ENCODE data around the gene TRIM52. TPM values are rescaled to one million over a fixed set of nuclear protein-coding genes. Genes with fewer than 3 reads are reported as not detected.

Gene TRIM52
- total RNA-seq, 1 experiment from 2014 or later: 15.2 TPM

GRCh38 chr5:181237729-181238385, 23.1 kb downstream of the TRIM52 start:
- intact Hi-C loops (cut with micrococcal nuclease; ENCODE audit: unreplicated experiment): no loop called here
- peaks cover 54% of the 10 kb centered on the region for H3K79me2 ChIP-seq (ENCODE audit: low read depth)
- no peaks in the 10 kb centered on the region for H3K27me3 ChIP-seq (ENCODE audit: insufficient read depth, low read depth)
- BruUV-seq (replicated peaks): no TSS peak
- H3K9me2 ChIP-seq (ENCODE audit: insufficient read depth): no peaks in the 10 kb centered on the region
- no peaks in the 10 kb centered on the region for H3K9me3 ChIP-seq (ENCODE audit: insufficient read depth, low read depth)
- CTCF ChIA-PET: no interaction called here
- no peak for DNase-seq
- POLR2A ChIA-PET (ENCODE audit: unreplicated experiment): no interaction called here
- H3F3A ChIP-seq (ENCODE audit: insufficient read depth, low read depth): peaks cover 91% of the 10 kb centered on the region
- H3K36me3 ChIP-seq (ENCODE audit: low read depth): peaks cover 60% of the 10 kb centered on the region
- H3K4me1 ChIP-seq (replicated peaks; ENCODE audit: insufficient read depth): peaks cover 17% of the 10 kb centered on the region
- TF ChIP-seq CTCF (conservative IDR thresholded peaks at IDR 0.05): no peak
- TF ChIP-seq EZH2 (IDR thresholded peaks at IDR 0.05; ENCODE audit: low read depth): no peak
- H3K4me2 ChIP-seq: no peak overlapping the region
- H2AFZ ChIP-seq: no peak overlapping the region
- peaks cover 76% of the 10 kb centered on the region for H4K20me1 ChIP-seq (ENCODE audit: insufficient read depth)
- 0 out of 2 replicates have a peak overlapping the region, but pooled peaks have one; percentile 11 for H3K27ac ChIP-seq
- no peak overlapping the region for H3K4me3 ChIP-seq

DNA sequence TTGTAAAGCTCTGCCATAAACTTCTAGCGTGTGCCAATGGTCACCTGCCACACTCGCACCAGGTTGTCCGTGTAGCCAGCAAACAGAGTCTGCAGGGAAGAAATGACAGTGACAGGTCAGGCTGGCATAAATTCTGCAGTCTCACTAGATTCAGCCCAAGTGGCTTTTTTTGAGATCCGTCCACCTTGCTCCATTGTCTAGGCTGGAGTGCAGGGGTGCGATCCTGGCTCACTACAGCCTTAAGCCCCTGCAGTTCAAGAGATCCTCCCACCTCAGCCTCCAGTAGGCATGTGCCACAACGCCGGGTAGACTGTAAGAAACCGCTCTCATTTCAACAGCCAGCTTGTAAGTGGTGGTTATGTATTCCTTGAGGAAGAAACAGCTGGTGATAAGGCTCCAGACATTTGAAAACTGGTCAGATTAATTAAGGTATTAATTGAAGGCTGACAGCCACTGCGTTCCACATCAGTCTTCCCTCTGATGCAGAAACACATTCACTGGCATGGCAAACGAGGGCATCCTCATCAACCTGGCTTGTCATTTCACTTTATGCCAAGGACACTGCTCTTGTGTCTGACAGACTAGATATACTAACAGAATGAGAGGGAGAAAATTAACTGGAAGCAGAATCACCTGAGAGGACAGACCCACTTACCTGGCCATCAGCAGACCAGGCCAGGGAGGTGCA, 23.8 kb downstream of the TRIM52 start:
- Histone ChIP-seq H3K27me3 (ENCODE audit: insufficient read depth, low read depth) (no peaks in the 10 kb centered on the region), H3K4me2 (no peak overlapping the region), H4K20me1 (ENCODE audit: insufficient read depth) (peaks cover 69% of the 10 kb centered on the region), H2AFZ (no peak overlapping the region), H3K9me3 (ENCODE audit: insufficient read depth, low read depth) (no peaks in the 10 kb centered on the region), H3K4me3 (no peak overlapping the region), H3K9me2 (ENCODE audit: insufficient read depth) (no peaks in the 10 kb centered on the region), H3F3A (ENCODE audit: insufficient read depth, low read depth) (peaks cover 91% of the 10 kb centered on the region), H3K36me3 (ENCODE audit: low read depth) (peaks cover 53% of the 10 kb centered on the region), H3K79me2 (ENCODE audit: low read depth) (peaks cover 46% of the 10 kb centered on the region), H3K4me1 (replicated peaks; ENCODE audit: insufficient read depth) (peaks cover 15% of the 10 kb centered on the region), H3K27ac (no peak overlapping the region)
- ChIA-PET CTCF (no interaction called here), POLR2A (ENCODE audit: unreplicated experiment) (no interaction called here)
- no TSS peak for BruUV-seq (replicated peaks)
- intact Hi-C loops (cut with micrococcal nuclease; ENCODE audit: unreplicated experiment): no loop called here
- DNase-seq: no peak
- TF ChIP-seq CTCF (conservative IDR thresholded peaks at IDR 0.05) (no peak), EZH2 (IDR thresholded peaks at IDR 0.05; ENCODE audit: low read depth) (no peak)

GRCh38 chr5:181236471-181236870, 24.5 kb downstream of the TRIM52 start:
- Histone ChIP-seq H2AFZ (no peak overlapping the region), H3K4me1 (replicated peaks; ENCODE audit: insufficient read depth) (peaks cover 9% of the 10 kb centered on the region), H4K20me1 (ENCODE audit: insufficient read depth) (peaks cover 62% of the 10 kb centered on the region), H3K9me2 (ENCODE audit: insufficient read depth) (no peaks in the 10 kb centered on the region), H3K36me3 (ENCODE audit: low read depth) (peaks cover 46% of the 10 kb centered on the region), H3K4me2 (no peak overlapping the region), H3K9me3 (ENCODE audit: insufficient read depth, low read depth) (no peaks in the 10 kb centered on the region), H3F3A (ENCODE audit: insufficient read depth, low read depth) (peaks cover 87% of the 10 kb centered on the region), H3K79me2 (ENCODE audit: low read depth) (peaks cover 40% of the 10 kb centered on the region), H3K27me3 (ENCODE audit: insufficient read depth, low read depth) (no peaks in the 10 kb centered on the region), H3K4me3 (no peak overlapping the region), H3K27ac (no peak overlapping the region)
- TSS peak; percentile 4 for BruUV-seq (replicated peaks)
- intact Hi-C loops (cut with micrococcal nuclease; ENCODE audit: unreplicated experiment): no loop called here
- TF ChIP-seq EZH2 (IDR thresholded peaks at IDR 0.05; ENCODE audit: low read depth) (no peak), CTCF (conservative IDR thresholded peaks at IDR 0.05) (no peak)
- no peak for DNase-seq
- CTCF ChIA-PET: no interaction called here
- POLR2A ChIA-PET (ENCODE audit: unreplicated experiment): no interaction called here

All from PC-9 (cell line).